Activated B cell treated with CpG ODN at 0.5 μM for 24 hours (primary cell): ENCODE measurements around the gene CALR3. TPM values are rescaled to one million over a fixed set of nuclear protein-coding genes. Genes with fewer than 3 reads are reported as not detected.

ENCODE experiments used
- ATAC-seq: fragments of 200-7000 bp; cut with Tn5 transposase; one replicate; pipeline ENCODE4 v1.10.0; 2021; ENCODE audit warnings: low read depth, mild to moderate bottlenecking, moderate library complexity
- CTCF ChIA-PET: fragments of 350-600 bp; sonication (Branson Sonifier 250); formaldehyde crosslinking; loops from one replicate; lab custom pipeline; 2021; ENCODE audit warnings: antibody characterized with exemption; lab: Charles Lee
- POLR2A ChIA-PET: fragments of 350-600 bp; sonication (Branson Sonifier 250); formaldehyde crosslinking; loops from one replicate; lab custom pipeline; 2021; ENCODE audit warnings: antibody characterized with exemption; lab: Charles Lee
- DNase-seq: peaks from one replicate; pipeline ENCODE4 v3.0.0; 2022
- H3K27ac Mint-ChIP-seq: one replicate; pipeline ENCODE4 v1.8.0; 2020; ENCODE audit warnings: mixed read lengths
- H3K27me3 Mint-ChIP-seq: one replicate; pipeline ENCODE4 v1.8.0; 2021; ENCODE audit warnings: mixed read lengths
- H3K36me3 Mint-ChIP-seq: one replicate; pipeline ENCODE4 v1.8.0; 2021; ENCODE audit warnings: low read depth, mixed read lengths
- H3K4me1 Mint-ChIP-seq: one replicate; pipeline ENCODE4 v1.8.0; 2021; ENCODE audit warnings: mixed read lengths
- H3K4me3 Mint-ChIP-seq: one replicate; pipeline ENCODE4 v1.8.0; 2020; ENCODE audit warnings: mild to moderate bottlenecking, mixed read lengths
- H3K9me3 Mint-ChIP-seq: one replicate; pipeline ENCODE4 v1.8.0; 2020; ENCODE audit warnings: mixed read lengths
- CTCF ChIP-seq: fragments of 200-600 bp; IDR thresholded peaks from one replicate; pipeline ENCODE4 v1.8.0; 2022; ENCODE audit warnings: antibody characterized with exemption, mild to moderate bottlenecking
- intact Hi-C: fragments of 100-400 bp; cut with micrococcal nuclease; formaldehyde crosslinking; loops from one replicate; pipeline ENCODE4 v1.15.1; 2024
- total RNA-seq: library from RNA; stranded (reverse); gene quantifications from 2 replicates; pipeline ENCODE4 v1.2.3, GENCODE V29; 2022

CALR3 gene
- total RNA-seq, 1 donor from 2014 or later: not detected

- TF ChIP-seq CTCF: no peak
- CTCF ChIA-PET: no interaction called here
- peaks cover 84% of the 10 kb centered on the region for H3K36me3 Mint-ChIP-seq
- ATAC-seq: no peak
- H3K4me1 Mint-ChIP-seq: no peaks in the 10 kb centered on the region
- H3K9me3 Mint-ChIP-seq: no peaks in the 10 kb centered on the region
- no peaks in the 10 kb centered on the region for H3K27me3 Mint-ChIP-seq
- no peak overlapping the region for H3K27ac Mint-ChIP-seq
- DNase-seq: no peak
- POLR2A ChIA-PET: no interaction called here
- intact Hi-C loops: no loop called here
- no peak overlapping the region for H3K4me3 Mint-ChIP-seq
Measured at GRCh38 chr19:16520074-16520973, 24.4 kb upstream of the CALR3 start.

GRCh38 chr19:16519230-16519687 is 23.3 kb upstream of the CALR3 start:
- ATAC-seq: no peak
- Mint-ChIP-seq H3K9me3 (no peaks in the 10 kb centered on the region), H3K4me1 (no peaks in the 10 kb centered on the region), H3K27me3 (no peaks in the 10 kb centered on the region), H3K4me3 (no peak overlapping the region), H3K27ac (no peak overlapping the region), H3K36me3 (peaks cover 77% of the 10 kb centered on the region)
- ChIA-PET CTCF (no interaction called here), POLR2A (no interaction called here)
- intact Hi-C loops: no loop called here
- DNase-seq: no peak
- no peak for TF ChIP-seq CTCF

- ChIA-PET CTCF (no interaction called here), POLR2A (no interaction called here)
- H3K27me3 Mint-ChIP-seq: no peaks in the 10 kb centered on the region
- no peak overlapping the region for H3K4me3 Mint-ChIP-seq
- no peaks in the 10 kb centered on the region for H3K9me3 Mint-ChIP-seq
- no peak for TF ChIP-seq CTCF
- H3K36me3 Mint-ChIP-seq: peaks cover 72% of the 10 kb centered on the region
- H3K4me1 Mint-ChIP-seq: no peaks in the 10 kb centered on the region
- H3K27ac Mint-ChIP-seq: no peak overlapping the region
- ATAC-seq (no peak), DNase-seq (no peak)
- intact Hi-C loops: no loop called here
Measured at GRCh38 chr19:16518483-16519229, 22.7 kb upstream of the CALR3 start.

- no peak for DNase-seq
- TF ChIP-seq CTCF: no peak
- ATAC-seq: no peak
Measured at GRCh38 chr19:16518061-16518460, 22.1 kb upstream of the CALR3 start.

More at GRCh38 chr19:16518061-16518460, 22.1 kb upstream of the CALR3 start:
- Mint-ChIP-seq H3K9me3 (no peaks in the 10 kb centered on the region), H3K36me3 (peaks cover 68% of the 10 kb centered on the region), H3K4me1 (no peaks in the 10 kb centered on the region), H3K27me3 (no peaks in the 10 kb centered on the region), H3K4me3 (no peak overlapping the region), H3K27ac (no peak overlapping the region)
- ChIA-PET CTCF (no interaction called here), POLR2A (no interaction called here)
- intact Hi-C loops: no loop called here
